GM12801 (cell line): ENCODE results near the gene C19orf67.

Source experiments
- CTCF ChIP-seq: IDR thresholded peaks from one replicate; pipeline ENCODE4 v1.5.1; 2011; ENCODE audit warnings: control low read depth; ENCODE audit not compliant: insufficient read length; ENCODE audit errors: extremely low read depth

Gene C19orf67

GRCh38 chr19:14080887-14081796 is 4.4 kb downstream of the C19orf67 start:
- TF ChIP-seq CTCF = no peak

GRCh38 chr19:14078411-14078810 is 7.2 kb downstream of the C19orf67 start:
- no peak for TF ChIP-seq CTCF

GRCh38 chr19:14073925-14074838 is 11.4 kb downstream of the C19orf67 start:
- no peak for TF ChIP-seq CTCF

- no peak for TF ChIP-seq CTCF
These were observed 12.2 kb downstream of the C19orf67 start for GRCh38 chr19:14073261-14073924.

- no peak for TF ChIP-seq CTCF
These were observed 12.9 kb downstream of the C19orf67 start, which contains the start of gene MISP3 for GRCh38 chr19:14072535-14073260. MISP3 (plus strand) TSS chr19:14072786; CDS start chr19:14073310, 524 bp downstream.

- TF ChIP-seq CTCF = no peak
These were observed 15.1 kb downstream of the C19orf67 start for GRCh38 chr19:14070268-14071050.
